Prostate gland (tissue), 2 donors: ENCODE measurements around the gene NUP210. TPM values are rescaled to one million over a fixed set of nuclear protein-coding genes. Genes with fewer than 3 reads are reported as not detected.

Experiments used
- DNase-seq: peaks from one replicate; pipeline ENCODE4 v3.0.0-alpha.2; 2019; ENCODE audit warnings: low spot score
- H3K27ac ChIP-seq, 2 donors: fragments of 200-600 bp; sonication (generic); 2 replicates each; pipeline ENCODE4 v1.5.1; 2017 to 2019
- H3K27me3 ChIP-seq: fragments of 200-600 bp; sonication (generic); replicated peaks from 2 replicates; pipeline ENCODE4 v1.5.1; 2019; ENCODE audit not compliant: insufficient read depth
- H3K36me3 ChIP-seq, 2 donors: fragments of 200-600 bp; sonication (generic); 1 replicate in 1 of 2; 2 replicates in 1 of 2; pipeline versions ENCODE4 v1.5.1 to v1.8.1; 2017 to 2019
- H3K4me1 ChIP-seq: fragments of 200-600 bp; sonication (generic); replicated peaks from 2 replicates; pipeline ENCODE4 v1.5.1; 2019
- H3K4me3 ChIP-seq, 2 donors: fragments of 200-600 bp; sonication (generic); 2 replicates each; pipeline ENCODE4 v1.5.1; 2017 to 2019
- H3K9me3 ChIP-seq: fragments of 200-600 bp; sonication (generic); 2 replicates; pipeline ENCODE4 v1.5.1; 2017
- CTCF ChIP-seq, 4 experiments: fragments of 200-600 bp in 2 of 4; fragments of 450-650 bp in 2 of 4; sonication (generic) in 2 of 4; IDR thresholded peaks; 1 replicate in 3 of 4; 2 replicates in 1 of 4; pipeline ENCODE4 v1.5.1; 2016 to 2019; ENCODE audit warnings: antibody characterized with exemption in 4 of 4, mild to moderate bottlenecking in 2 of 4, moderate library complexity in 2 of 4
- POLR2A ChIP-seq: fragments of 450-650 bp; IDR thresholded peaks from one replicate; pipeline ENCODE4 v1.6.1; 2016; ENCODE audit warnings: antibody characterized with exemption, mild to moderate bottlenecking
- POLR2AphosphoS5 ChIP-seq: sonication (generic); formaldehyde crosslinking; IDR thresholded peaks from one replicate; pipeline ENCODE4 v1.6.1; 2017; ENCODE audit warnings: antibody characterized with exemption
- WGBS: methylation state at CpG from one replicate; pipeline ENCODE4 v1.1.5; 2018; 5-methylcytosine and 5-hydroxymethylcytosine counted together
- intact Hi-C: fragments of 100-400 bp; cut with DNase I; formaldehyde crosslinking; loops from one replicate; pipeline ENCODE4 v1.14.2; 2022
- total RNA-seq, 2 donors: library from RNA; depleted of rRNA; stranded (reverse); fragments of >200 nt; gene quantifications; one replicate each; pipeline ENCODE4 v1.1.0, GENCODE V29; 2016

The NUP210 gene
- total RNA-seq, 2 donors from 2014 or later = 10.6 to 31.2 TPM

DNA sequence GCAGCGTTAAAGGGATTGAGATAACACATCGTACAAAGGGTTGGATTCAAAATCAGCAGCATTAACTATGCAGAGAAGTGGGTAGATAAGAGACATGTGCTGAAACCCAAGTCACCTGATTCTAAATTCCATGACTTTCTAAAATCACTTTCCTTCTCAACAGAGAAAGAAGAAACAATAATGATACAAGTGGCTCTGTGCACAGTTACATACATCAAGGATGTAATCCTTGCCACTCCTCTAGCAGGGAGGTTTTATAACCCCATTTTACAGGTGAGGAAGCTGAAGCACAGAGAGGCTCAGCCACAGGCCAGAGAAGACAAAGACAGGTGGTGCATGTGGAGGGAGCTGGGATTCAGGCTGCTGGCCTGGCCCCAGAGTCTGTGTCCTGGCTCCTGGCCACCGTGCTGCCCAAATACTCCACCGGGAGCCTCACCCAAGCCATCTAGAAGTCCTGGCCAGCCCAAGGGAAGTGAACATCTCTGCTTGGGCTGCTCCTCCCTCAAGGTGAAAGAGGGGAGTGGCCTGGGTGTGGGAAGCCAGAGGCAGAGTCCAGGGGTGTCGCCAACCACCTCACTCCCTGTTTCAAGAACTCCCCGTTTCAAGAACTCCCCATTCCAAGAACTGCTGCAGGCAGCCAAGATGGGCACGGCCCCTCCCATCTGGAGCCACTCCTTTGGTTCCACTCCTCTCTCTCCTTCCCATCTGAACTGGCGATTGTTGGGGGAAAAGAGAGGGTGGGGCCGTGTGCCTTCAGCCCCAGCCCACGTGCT lies 147.1 kb downstream of the NUP210 start:
- H3K27ac ChIP-seq = no peak overlapping the region
- peaks cover 4% of the 10 kb centered on the region for H3K4me1 ChIP-seq
- H3K4me3 ChIP-seq = no peak overlapping the region
- intact Hi-C loops = no loop called here
- H3K36me3 ChIP-seq = no peaks in the 10 kb centered on the region
- no peaks in the 10 kb centered on the region for H3K9me3 ChIP-seq
- DNase-seq = no peak
- TF ChIP-seq CTCF (IDR thresholded peaks at IDR 0.05) = no peak
- TF ChIP-seq POLR2A = no peak
- TF ChIP-seq POLR2AphosphoS5 = no peak
- WGBS = 53% methylated on average over 10 of the region's 10 CpGs
- no peaks in the 10 kb centered on the region for H3K27me3 ChIP-seq

GRCh38 chr3:13269711-13270378 lies 150.3 kb downstream of the NUP210 start:
- no peak for DNase-seq
- no peak overlapping the region for H3K27ac ChIP-seq
- TF ChIP-seq POLR2AphosphoS5 (no peak), POLR2A (no peak), CTCF (IDR thresholded peaks at IDR 0.05) (no peak)
- intact Hi-C loops = no loop called here
- H3K27me3 ChIP-seq = no peaks in the 10 kb centered on the region
- no peaks in the 10 kb centered on the region for H3K9me3 ChIP-seq
- H3K36me3 ChIP-seq = no peaks in the 10 kb centered on the region
- no peak overlapping the region for H3K4me3 ChIP-seq
- WGBS = 94% methylated on average over 5 of the region's 5 CpGs
- no peaks in the 10 kb centered on the region for H3K4me1 ChIP-seq

- intact Hi-C loops = no loop called here
- H3K27ac ChIP-seq = no peak overlapping the region
- no peaks in the 10 kb centered on the region for H3K36me3 ChIP-seq
- H3K27me3 ChIP-seq = no peaks in the 10 kb centered on the region
- WGBS = 64% methylated on average over 11 of the region's 11 CpGs
- no peak overlapping the region for H3K4me3 ChIP-seq
- no peak for DNase-seq
- no peaks in the 10 kb centered on the region for H3K4me1 ChIP-seq
- TF ChIP-seq CTCF (IDR thresholded peaks at IDR 0.05) (no peak), POLR2A (no peak), POLR2AphosphoS5 (no peak)
- H3K9me3 ChIP-seq = no peaks in the 10 kb centered on the region
These were observed 151.1 kb downstream of the NUP210 start for GRCh38 chr3:13268961-13269441.

- TF ChIP-seq CTCF (IDR thresholded peaks at IDR 0.05) (no peak), POLR2AphosphoS5 (no peak), POLR2A (no peak)
- Histone ChIP-seq H3K27ac (no peak overlapping the region), H3K27me3 (no peaks in the 10 kb centered on the region), H3K4me1 (no peaks in the 10 kb centered on the region), H3K9me3 (no peaks in the 10 kb centered on the region), H3K4me3 (no peak overlapping the region), H3K36me3 (no peaks in the 10 kb centered on the region)
- intact Hi-C loops = no loop called here
- no peak for DNase-seq
- 85% methylated on average over 2 of the region's 2 CpGs for WGBS
These were observed 152.0 kb downstream of the NUP210 start for GRCh38 chr3:13268120-13268519.
